Naive thymus-derived CD4-positive, alpha-beta T cell (primary cell): ENCODE results near the gene PCSK9. TPM values are rescaled to one million over a fixed set of nuclear protein-coding genes. Genes with fewer than 3 reads are reported as not detected.

Source experiments
- ATAC-seq: fragments of 150-1000 bp; cut with Tn5 transposase; 2 replicates; pipeline ENCODE4 v1.10.0; 2021; ENCODE audit warnings: mild to moderate bottlenecking, moderate library complexity
- CTCF ChIA-PET: fragments of 350-600 bp; sonication (Branson Sonifier 250); formaldehyde crosslinking; loops from one replicate; lab custom pipeline; 2021; ENCODE audit warnings: antibody characterized with exemption; lab: Charles Lee
- POLR2A ChIA-PET: fragments of 350-600 bp; sonication (Branson Sonifier 250); formaldehyde crosslinking; loops from one replicate; lab custom pipeline; 2021; ENCODE audit warnings: antibody characterized with exemption, inconsistent platforms; lab: Charles Lee
- DNase-seq, 9 donors: peaks; one replicate each; pipeline versions ENCODE4 v3.0.0 to v3.0.0-alpha.2; 2020 to 2022; ENCODE audit warnings: mixed read lengths in 1 of 9
- H3K27ac ChIP-seq: one replicate; pipeline ENCODE4 v1.7.0; 2013; ENCODE audit warnings: mild to moderate bottlenecking, low read depth, low read length, moderate library complexity
- H3K27me3 ChIP-seq, 2 donors: one replicate each; pipeline ENCODE4 v1.7.0; 2013; ENCODE audit warnings: low read length in 2 of 2, mild to moderate bottlenecking in 2 of 2, moderate library complexity in 2 of 2; ENCODE audit not compliant: control insufficient read depth in 2 of 2, insufficient read depth in 2 of 2
- H3K36me3 ChIP-seq, 3 experiments: 1 replicate in 2 of 3; 2 replicates in 1 of 3; pipeline ENCODE4 v1.7.0; 2013; ENCODE audit warnings: low read length in 3 of 3, mild to moderate bottlenecking in 3 of 3, moderate library complexity in 1 of 3; ENCODE audit not compliant: insufficient read depth in 3 of 3, control insufficient read depth in 2 of 3
- H3K4me1 ChIP-seq, 2 donors: one replicate each; pipeline ENCODE4 v1.7.0; 2013; ENCODE audit warnings: low read length in 2 of 2, mild to moderate bottlenecking in 2 of 2, moderate library complexity in 1 of 2; ENCODE audit not compliant: control insufficient read depth in 2 of 2, insufficient read depth in 2 of 2
- H3K4me3 ChIP-seq: 2 replicates; pipeline ENCODE4 v1.7.0; 2013; ENCODE audit warnings: mild to moderate bottlenecking, low read length
- H3K9me3 ChIP-seq, 3 experiments: 1 replicate in 2 of 3; 2 replicates in 1 of 3; pipeline ENCODE4 v1.7.0; 2013; ENCODE audit warnings: low read length in 3 of 3; ENCODE audit not compliant: control insufficient read depth in 2 of 3
- H3K27ac Mint-ChIP-seq, 9 donors: one replicate each; pipeline ENCODE4 v1.8.0; 2020 to 2022; ENCODE audit warnings: mixed read lengths in 9 of 9, mild to moderate bottlenecking in 8 of 9, moderate library complexity in 5 of 9, inconsistent platforms in 2 of 9
- H3K27me3 Mint-ChIP-seq, 5 donors: one replicate each; pipeline ENCODE4 v1.8.0; 2021 to 2022; ENCODE audit warnings: mixed read lengths in 5 of 5, mild to moderate bottlenecking in 1 of 5
- H3K36me3 Mint-ChIP-seq, 5 donors: one replicate each; pipeline ENCODE4 v1.8.0; 2020 to 2022; ENCODE audit warnings: mixed read lengths in 5 of 5, mild to moderate bottlenecking in 3 of 5, inconsistent platforms in 1 of 5
- H3K4me1 Mint-ChIP-seq, 7 donors: one replicate each; pipeline ENCODE4 v1.8.0; 2020 to 2022; ENCODE audit warnings: mixed read lengths in 7 of 7, mild to moderate bottlenecking in 3 of 7, inconsistent platforms in 1 of 7
- H3K4me3 Mint-ChIP-seq, 10 donors: one replicate each; pipeline ENCODE4 v1.8.0; 2020 to 2022; ENCODE audit warnings: mild to moderate bottlenecking in 10 of 10, mixed read lengths in 10 of 10, moderate library complexity in 6 of 10, inconsistent platforms in 2 of 10
- H3K9me3 Mint-ChIP-seq, 11 donors: one replicate each; pipeline ENCODE4 v1.8.0; 2020 to 2022; ENCODE audit warnings: mixed read lengths in 11 of 11, mild to moderate bottlenecking in 4 of 11, inconsistent platforms in 1 of 11, moderate library complexity in 1 of 11
- intact Hi-C, 2 donors: fragments of 100-400 bp; cut with micrococcal nuclease; formaldehyde crosslinking; loops; one replicate each; pipeline ENCODE4 v1.15.1; 2023
- polyA plus RNA-seq, 2 donors: library from polyadenylated mRNA; unstranded; fragments of 300-500 nt; fragmentation: Illumina TruSeq; gene quantifications; one replicate each; pipeline ENCODE4 v1.2.3, GENCODE V29; 2021
- total RNA-seq, 6 experiments: library from RNA in 5 of 6; stranded (reverse) in 5 of 6; gene quantifications; 1 replicate in 5 of 6; 2 replicates in 1 of 6; pipeline ENCODE4 v1.2.3 and lab custom pipeline; 2021 to 2026

The PCSK9 gene
- total and polyA plus RNA-seq, 7 experiments from 2014 or later = not detected

GRCh38 chr1:55062801-55063576, 23.6 kb downstream of the PCSK9 start:
- POLR2A ChIA-PET = interaction anchor here (0.6 kb wide), 1 partner anchor 1441 kb away, joined by 4 read pairs; no protein-coding TSS in a partner anchor
- H3K27me3 ChIP-seq = no peaks in the 10 kb centered on the region
- no peaks in the 10 kb centered on the region for H3K27me3 Mint-ChIP-seq
- H3K9me3 ChIP-seq = no peaks in the 10 kb centered on the region
- intact Hi-C loops = no loop called here
- CTCF ChIA-PET = no interaction called here
- H3K9me3 Mint-ChIP-seq = no peaks in the 10 kb centered on the region
- no peak overlapping the region for H3K27ac Mint-ChIP-seq
- no peaks in the 10 kb centered on the region for H3K4me1 ChIP-seq
- peaks cover 3 to 22% (median 9%) of the 10 kb centered on the region in 5 donors for H3K36me3 Mint-ChIP-seq
- H3K4me3 ChIP-seq = no peak overlapping the region
- peaks cover 0 to 15% (median 5%) of the 10 kb centered on the region in 3 experiments for H3K36me3 ChIP-seq
- no peak overlapping the region for H3K4me3 Mint-ChIP-seq
- peaks cover 0 to 5% (median 0%) of the 10 kb centered on the region in 7 donors for H3K4me1 Mint-ChIP-seq
- H3K27ac ChIP-seq = no peak overlapping the region
- ATAC-seq (no peak), DNase-seq (no peak)

GRCh38 chr1:55063577-55063942, 24.2 kb downstream of the PCSK9 start:
- Histone ChIP-seq H3K4me1 (no peaks in the 10 kb centered on the region), H3K27me3 (no peaks in the 10 kb centered on the region), H3K36me3 (peaks cover 0 to 21% (median 5%) of the 10 kb centered on the region in 3 experiments), H3K9me3 (no peaks in the 10 kb centered on the region), H3K27ac (no peak overlapping the region), H3K4me3 (no peak overlapping the region)
- H3K4me3 Mint-ChIP-seq = no peak overlapping the region
- H3K9me3 Mint-ChIP-seq = no peaks in the 10 kb centered on the region
- H3K36me3 Mint-ChIP-seq = peaks cover 3 to 23% (median 11%) of the 10 kb centered on the region in 5 donors
- no peak for ATAC-seq
- intact Hi-C loops = no loop called here
- DNase-seq = no peak
- H3K4me1 Mint-ChIP-seq = peaks cover 0 to 5% (median 0%) of the 10 kb centered on the region in 7 donors
- ChIA-PET POLR2A (interaction anchor here (0.6 kb wide), 1 partner anchor 1442 kb away, joined by 4 read pairs; no protein-coding TSS in a partner anchor), CTCF (no interaction called here)
- H3K27ac Mint-ChIP-seq = no peak overlapping the region
- no peaks in the 10 kb centered on the region for H3K27me3 Mint-ChIP-seq

GRCh38 chr1:55064071-55064581, 24.8 kb downstream of the PCSK9 start:
- ChIA-PET CTCF (no interaction called here), POLR2A (interaction anchor here (0.6 kb wide), 1 partner anchor 1442 kb away, joined by 4 read pairs; no protein-coding TSS in a partner anchor)

GRCh38 chr1:55064861-55065263, 25.5 kb downstream of the PCSK9 start:
- CTCF ChIA-PET = no interaction called here

More at GRCh38 chr1:55064071-55064581, 24.8 kb downstream of the PCSK9 start:
- H3K36me3 Mint-ChIP-seq = peaks cover 8 to 29% (median 16%) of the 10 kb centered on the region in 5 donors
- Histone ChIP-seq H3K9me3 (no peaks in the 10 kb centered on the region), H3K4me3 (no peak overlapping the region), H3K4me1 (no peaks in the 10 kb centered on the region), H3K27ac (no peak overlapping the region), H3K36me3 (peaks cover 2 to 26% (median 5%) of the 10 kb centered on the region in 3 experiments), H3K27me3 (no peaks in the 10 kb centered on the region)
- H3K27me3 Mint-ChIP-seq = no peaks in the 10 kb centered on the region
- H3K9me3 Mint-ChIP-seq = no peaks in the 10 kb centered on the region
- H3K4me1 Mint-ChIP-seq = peaks cover 0 to 5% (median 0%) of the 10 kb centered on the region in 7 donors
- intact Hi-C loops = no loop called here
- DNase-seq (no peak), ATAC-seq (peak; percentile 41)
- H3K27ac Mint-ChIP-seq = no peak overlapping the region
- H3K4me3 Mint-ChIP-seq = no peak overlapping the region

GRCh38 chr1:55065648-55066047, 26.3 kb downstream of the PCSK9 start:
- intact Hi-C loops = no loop called here
- Histone ChIP-seq H3K27ac (no peak overlapping the region), H3K9me3 (no peaks in the 10 kb centered on the region), H3K4me1 (no peaks in the 10 kb centered on the region), H3K4me3 (no peak overlapping the region), H3K27me3 (no peaks in the 10 kb centered on the region), H3K36me3 (peaks cover 5 to 41% (median 7%) of the 10 kb centered on the region in 3 experiments)
- Mint-ChIP-seq H3K9me3 (no peaks in the 10 kb centered on the region), H3K27me3 (no peaks in the 10 kb centered on the region), H3K4me1 (peaks cover 0 to 5% (median 0%) of the 10 kb centered on the region in 7 donors), H3K4me3 (no peak overlapping the region), H3K27ac (peak overlapping the region in 1 of 9 donors; percentile 6), H3K36me3 (peaks cover 20 to 43% (median 27%) of the 10 kb centered on the region in 5 donors)
- DNase-seq = no peak
- no peak for ATAC-seq
- CTCF ChIA-PET = no interaction called here
- POLR2A ChIA-PET = no interaction called here

More at GRCh38 chr1:55064861-55065263, 25.5 kb downstream of the PCSK9 start:
- Mint-ChIP-seq H3K27ac (peak overlapping the region in 2 of 9 donors; percentile 24 to 48), H3K9me3 (no peaks in the 10 kb centered on the region), H3K27me3 (no peaks in the 10 kb centered on the region), H3K36me3 (peaks cover 12 to 36% (median 21%) of the 10 kb centered on the region in 5 donors), H3K4me1 (peaks cover 0 to 5% (median 0%) of the 10 kb centered on the region in 7 donors), H3K4me3 (no peak overlapping the region)
- Histone ChIP-seq H3K4me1 (no peaks in the 10 kb centered on the region), H3K9me3 (no peaks in the 10 kb centered on the region), H3K27me3 (no peaks in the 10 kb centered on the region), H3K36me3 (peaks cover 5 to 34% (median 5%) of the 10 kb centered on the region in 3 experiments), H3K4me3 (no peak overlapping the region), H3K27ac (no peak overlapping the region)
- ATAC-seq (no peak), DNase-seq (no peak)
- POLR2A ChIA-PET = no interaction called here
- intact Hi-C loops = no loop called here

GRCh38 chr1:55067022-55067778, 27.9 kb downstream of the PCSK9 start:
- Histone ChIP-seq H3K4me3 (no peak overlapping the region), H3K27me3 (no peaks in the 10 kb centered on the region), H3K9me3 (no peaks in the 10 kb centered on the region), H3K27ac (no peak overlapping the region), H3K36me3 (peaks cover 8 to 57% (median 10%) of the 10 kb centered on the region in 3 experiments), H3K4me1 (no peaks in the 10 kb centered on the region)
- Mint-ChIP-seq H3K4me1 (peaks cover 0 to 5% (median 0%) of the 10 kb centered on the region in 7 donors), H3K9me3 (no peaks in the 10 kb centered on the region), H3K27ac (peak overlapping the region in 4 of 9 donors; percentile 22 to 57 (median 40)), H3K36me3 (peaks cover 26 to 53% (median 33%) of the 10 kb centered on the region in 5 donors), H3K4me3 (no peak overlapping the region), H3K27me3 (no peaks in the 10 kb centered on the region)
- CTCF ChIA-PET = no interaction called here
- no peak for ATAC-seq
- DNase-seq = no peak
- POLR2A ChIA-PET = no interaction called here
- intact Hi-C loops = no loop called here
